PFSK-1 (cell line): ENCODE data around the gene MYO16.

Experiments
- POLR2AphosphoS5 ChIP-seq: IDR thresholded peaks from 2 replicates; pipeline ENCODE4 v1.6.1; 2012; ENCODE audit warnings: low read depth, mild to moderate bottlenecking, control low read depth, low read length, moderate library complexity
- REST ChIP-seq, 2 experiments: IDR thresholded peaks; 2 replicates each; pipeline versions ENCODE4 v1.6.1 to v1.8.0; 2011 to 2012; ENCODE audit warnings: low read depth in 2 of 2, low read length in 2 of 2, control low read depth in 1 of 2, inconsistent platforms in 1 of 2, mild to moderate bottlenecking in 1 of 2, moderate library complexity in 1 of 2; ENCODE audit not compliant: insufficient read depth in 1 of 2
- SIN3A ChIP-seq: IDR thresholded peaks from 2 replicates; pipeline ENCODE4 v1.6.1; 2012; ENCODE audit warnings: mild to moderate bottlenecking, low read length, moderate library complexity, borderline replicate concordance; ENCODE audit not compliant: insufficient read depth
- TAF1 ChIP-seq: IDR thresholded peaks from 2 replicates; pipeline ENCODE4 v1.6.1; 2012; ENCODE audit warnings: low read length, control low read depth, borderline replicate concordance; ENCODE audit not compliant: insufficient read depth

GRCh38 chr13:108676620-108677019, 47.2 kb downstream of the MYO16 start:
- TF ChIP-seq POLR2AphosphoS5 (no peak), REST (IDR thresholded peaks at IDR 0.05; ENCODE audit: insufficient read depth in 1 of 2, low read depth in 2 of 2, low read length in 2 of 2) (no peak), SIN3A (no peak), TAF1 (no peak)
